ENCODE results near the gene TMEM175.

TMEM175 gene

DNA sequence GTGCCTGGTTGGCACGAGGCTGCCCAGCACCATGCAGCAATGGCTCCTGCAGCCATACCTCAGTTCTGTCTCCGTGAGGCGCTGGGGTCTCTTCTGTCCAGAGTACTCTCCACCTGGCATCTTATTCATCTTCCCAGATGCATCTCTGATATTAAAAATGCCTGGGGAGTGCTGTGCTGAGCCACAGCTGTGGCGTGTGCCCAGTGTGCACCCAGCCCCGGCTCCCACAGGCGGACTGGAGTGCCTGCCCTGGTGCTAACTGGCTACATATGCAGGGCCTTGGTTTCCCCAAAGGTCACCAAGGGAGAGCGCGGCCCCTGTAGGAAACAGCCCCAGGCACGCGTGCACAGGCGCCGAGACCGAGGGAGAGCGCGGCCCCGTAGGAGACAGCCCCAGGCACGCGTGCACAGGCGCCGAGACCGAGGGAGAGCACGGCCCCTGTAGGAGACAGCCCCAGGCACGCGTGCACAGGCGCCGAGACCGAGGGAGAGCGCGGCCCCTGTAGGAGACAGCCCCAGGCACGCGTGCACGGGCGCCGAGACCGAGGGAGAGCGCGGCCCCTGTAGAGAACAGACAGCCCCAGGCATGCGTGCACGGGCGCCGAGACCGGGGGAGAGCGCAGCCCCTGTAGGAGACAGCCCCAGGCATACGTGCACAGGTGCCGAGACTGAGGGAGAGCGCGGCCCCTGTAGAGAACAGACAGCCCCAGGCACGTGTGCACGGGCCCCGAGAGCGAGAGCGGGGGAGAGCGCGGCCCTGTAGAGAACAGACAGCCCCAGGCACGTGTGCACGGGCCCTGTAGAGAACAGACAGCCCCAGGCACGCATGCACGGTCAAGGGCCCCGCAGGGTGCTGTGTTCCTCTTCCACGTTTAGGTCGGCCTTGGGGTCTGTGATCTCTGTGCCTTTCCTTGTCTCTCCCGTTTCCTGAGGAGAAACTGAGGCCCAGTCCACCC lies 14.5 kb downstream of the TMEM175 start:
- DNase-seq (ENCODE audit: low read depth in 2 of 2) = no peak

DNA sequence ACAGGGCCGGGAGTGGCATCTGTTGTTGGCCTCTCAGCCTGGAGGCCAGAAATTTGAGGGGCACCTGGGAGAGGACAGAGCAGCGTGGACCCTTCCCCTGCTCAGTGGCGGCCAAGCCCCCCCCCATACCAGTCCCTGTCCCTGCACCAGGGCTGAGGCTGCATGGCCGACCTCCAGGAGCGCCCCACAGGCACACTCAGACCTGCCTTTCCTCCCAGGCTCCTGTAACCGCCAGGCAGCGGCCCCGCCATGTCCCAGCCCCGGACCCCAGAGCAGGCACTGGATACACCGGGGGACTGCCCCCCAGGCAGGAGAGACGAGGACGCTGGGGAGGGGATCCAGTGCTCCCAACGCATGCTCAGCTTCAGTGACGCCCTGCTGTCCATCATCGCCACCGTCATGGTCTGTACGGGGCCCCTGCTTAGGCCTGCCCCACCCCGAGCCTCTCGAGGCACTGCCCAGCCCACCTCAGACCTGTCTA lies 15.3 kb downstream of the TMEM175 start:
- DNase-seq (ENCODE audit: low read depth in 2 of 2) = no peak

DNA sequence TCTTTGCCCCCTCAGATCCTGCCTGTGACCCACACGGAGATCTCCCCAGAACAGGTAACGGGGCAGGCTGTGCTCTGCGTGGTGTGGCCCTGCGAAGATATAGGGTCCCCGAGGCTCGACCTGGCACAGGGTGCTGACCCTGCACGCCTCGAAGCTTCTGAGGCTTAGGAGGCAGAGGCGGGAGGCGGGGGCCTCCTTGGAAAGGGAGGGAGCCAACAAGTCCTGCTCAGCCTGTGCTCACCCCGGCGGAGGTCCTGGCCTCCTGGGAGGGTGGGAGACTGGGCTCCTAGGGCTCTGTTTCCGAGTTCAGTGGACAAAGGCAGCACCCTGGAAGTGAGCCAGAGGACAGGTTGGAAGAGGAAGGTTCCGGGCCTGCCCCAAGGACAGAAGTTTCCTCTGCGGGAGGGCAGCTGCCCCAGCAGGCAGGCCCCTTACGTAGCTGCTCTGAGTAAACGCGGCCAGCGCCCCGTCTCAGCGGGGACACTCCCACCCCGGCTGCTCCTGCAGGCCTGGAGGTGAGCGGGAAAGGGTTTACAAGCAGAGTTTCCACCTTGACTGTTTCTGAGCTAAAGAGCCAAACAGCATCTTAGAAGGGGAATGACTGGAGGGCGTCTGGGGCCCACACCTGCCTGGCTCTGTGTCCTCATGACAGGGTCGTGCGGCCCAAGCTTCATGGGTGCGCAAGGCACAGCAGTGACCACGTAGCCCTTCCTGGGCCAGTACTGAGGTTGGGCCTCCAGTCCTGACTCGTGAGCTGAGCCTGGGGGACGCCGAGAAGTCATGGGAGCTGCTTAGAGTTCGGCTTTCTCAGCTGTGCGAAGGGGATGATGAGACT lies 16.1 kb downstream of the TMEM175 start:
- no peak for DNase-seq (ENCODE audit: low read depth in 2 of 2)

DNA sequence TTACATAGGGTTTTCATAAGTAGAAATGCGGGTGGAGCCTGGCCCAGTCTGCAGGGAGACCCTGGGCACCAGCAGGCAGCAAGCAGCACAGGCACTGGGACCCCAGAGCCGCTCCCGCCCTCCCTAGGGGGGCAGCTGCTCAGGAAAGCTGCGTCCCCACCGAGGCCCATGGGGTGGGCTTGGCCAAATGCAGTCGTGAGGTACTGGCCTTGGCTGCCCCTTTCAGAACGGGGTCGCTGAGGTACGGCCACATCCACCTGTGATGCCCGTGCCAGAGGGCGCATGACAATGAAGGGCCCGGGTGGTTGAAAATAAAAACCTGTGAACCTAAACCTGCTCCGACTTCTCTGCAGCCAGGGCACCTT lies 16.7 kb downstream of the TMEM175 start:
- no peak for DNase-seq (ENCODE audit: low read depth in 2 of 2)

- DNase-seq (ENCODE audit: low read depth in 2 of 2) = no peak
Measured at GRCh38 chr4:949656-950055, 17.4 kb downstream of the TMEM175 start.

DNA sequence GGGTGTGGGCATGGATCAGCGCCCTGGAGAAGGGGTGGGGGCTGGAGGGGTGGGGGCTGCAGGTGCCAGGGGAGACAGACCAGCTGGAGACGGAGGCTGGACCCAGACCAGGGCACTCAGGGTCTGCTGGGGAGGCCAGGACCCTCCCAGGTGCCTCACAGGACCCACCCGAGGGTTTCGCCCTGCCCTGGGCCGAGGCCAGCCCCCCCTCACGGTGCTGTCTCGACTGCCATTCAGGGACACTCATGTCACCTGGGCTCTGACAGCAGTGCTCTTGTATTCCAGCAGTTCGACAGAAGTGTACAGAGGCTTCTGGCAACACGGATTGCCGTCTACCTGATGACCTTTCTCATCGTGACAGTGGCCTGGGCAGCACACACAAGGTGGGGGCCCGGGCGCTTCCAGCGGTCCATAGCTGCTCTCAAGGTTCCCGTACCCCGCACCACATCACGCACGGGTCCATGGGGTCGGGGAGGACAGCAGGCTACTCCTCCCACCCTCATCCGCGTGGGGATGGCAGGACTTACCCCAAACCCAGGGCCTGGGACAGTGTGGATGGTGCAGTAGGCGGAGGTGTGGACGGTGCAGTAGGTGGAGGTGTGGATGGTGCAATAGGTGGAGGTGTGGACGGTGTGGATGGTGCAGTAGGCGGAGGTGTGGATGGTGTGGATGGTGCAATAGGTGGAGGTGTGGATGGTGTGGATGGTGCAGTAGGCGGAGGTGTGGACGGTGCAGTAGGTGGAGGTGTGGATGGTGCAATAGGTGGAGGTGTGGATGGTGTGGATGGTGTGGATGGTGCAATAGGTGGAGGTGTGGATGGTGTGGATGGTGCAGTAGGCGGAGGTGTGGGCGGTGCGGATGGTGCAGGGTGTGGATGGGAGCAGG lies 18.1 kb downstream of the TMEM175 start:
- DNase-seq (ENCODE audit: low read depth in 2 of 2) = no peak

DNA sequence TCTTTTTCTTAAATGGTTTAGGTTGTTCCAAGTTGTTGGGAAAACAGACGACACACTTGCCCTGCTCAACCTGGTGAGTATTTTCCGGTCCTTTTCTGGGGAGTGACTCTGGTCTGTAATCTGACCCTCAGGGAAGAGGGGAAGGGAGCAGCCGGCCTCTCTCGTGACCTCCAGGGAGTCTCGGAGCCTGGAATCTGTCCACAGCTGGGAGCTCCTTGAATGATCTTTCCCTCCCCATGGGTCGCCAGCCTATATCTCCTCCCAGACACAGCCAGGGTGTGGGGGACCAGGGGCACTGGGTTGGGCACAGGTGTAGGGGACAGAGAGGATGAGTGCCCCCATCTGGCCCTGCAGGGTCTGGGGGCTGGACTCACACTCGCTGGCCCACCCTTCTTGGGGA lies 18.9 kb downstream of the TMEM175 start:
- DNase-seq (ENCODE audit: low read depth in 2 of 2) = no peak

DNA sequence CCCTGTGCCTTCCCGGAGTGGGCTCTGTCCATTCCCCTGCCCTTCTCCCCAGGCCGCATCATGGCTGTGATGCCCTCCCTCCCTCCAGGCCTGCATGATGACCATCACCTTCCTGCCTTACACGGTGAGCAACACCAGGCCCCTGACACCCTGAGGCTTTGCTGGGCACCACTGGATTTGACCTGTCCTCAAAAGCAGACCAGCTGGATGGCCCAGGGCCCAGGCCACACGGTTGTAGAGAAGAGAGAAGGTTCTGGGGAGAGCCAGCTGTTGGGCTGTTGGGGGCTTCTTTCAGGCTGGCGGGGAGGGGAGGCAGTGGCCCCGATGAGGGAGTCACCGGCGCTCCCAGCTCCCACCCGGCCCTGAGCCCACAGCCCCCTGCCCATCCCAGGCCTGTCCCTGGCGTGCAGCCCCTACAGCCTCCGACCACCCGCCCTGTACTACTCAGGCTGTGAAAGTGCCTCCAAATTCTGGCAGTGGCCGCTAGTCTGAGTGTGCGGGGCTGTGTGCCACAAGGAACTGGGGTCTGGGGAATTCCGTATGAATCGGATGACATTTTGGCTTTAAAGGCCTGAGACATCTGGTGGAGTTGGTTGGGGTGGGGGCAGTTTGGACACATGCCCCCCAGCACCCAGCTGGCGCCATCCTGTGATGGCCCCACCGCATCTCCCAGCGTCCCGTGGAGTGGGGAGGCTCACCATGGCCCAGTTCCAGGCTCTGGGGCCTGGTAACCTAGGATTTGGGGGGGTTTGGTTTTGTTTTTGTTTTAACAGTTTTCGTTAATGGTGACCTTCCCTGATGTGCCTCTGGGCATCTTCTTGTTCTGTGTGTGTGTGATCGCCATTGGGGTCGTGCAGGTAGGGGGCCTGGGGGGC lies 19.6 kb downstream of the TMEM175 start:
- DNase-seq (ENCODE audit: low read depth in 2 of 2) = no peak

- DNase-seq (ENCODE audit: low read depth in 2 of 2) = no peak
Measured at GRCh38 chr4:952881-953573, 20.8 kb downstream of the TMEM175 start.

DNA sequence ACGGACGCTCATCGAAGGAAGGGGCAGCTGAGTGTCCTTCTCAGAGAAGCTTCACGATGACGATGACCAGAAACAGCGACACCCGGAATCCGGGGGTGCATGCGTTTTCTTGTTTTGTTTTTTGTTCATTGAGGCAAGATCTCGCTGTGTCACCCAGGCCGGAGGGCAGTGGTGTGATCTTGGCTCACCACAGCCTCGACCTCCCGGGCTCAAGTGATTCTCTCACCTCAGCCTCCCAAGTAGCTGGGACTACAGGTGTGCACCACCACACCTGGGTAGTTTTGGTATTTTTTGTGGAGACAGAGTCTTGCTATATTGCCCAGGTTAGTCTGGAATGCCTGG lies 21.3 kb downstream of the TMEM175 start:
- DNase-seq (ENCODE audit: low read depth in 2 of 2) = no peak

GRCh38 chr4:954211-955020 lies 22.2 kb downstream of the TMEM175 start:
- no peak for DNase-seq (ENCODE audit: low read depth in 2 of 2)

- DNase-seq (ENCODE audit: low read depth in 2 of 2) = no peak
Measured at GRCh38 chr4:955161-955921, 23.1 kb downstream of the TMEM175 start.

DNA sequence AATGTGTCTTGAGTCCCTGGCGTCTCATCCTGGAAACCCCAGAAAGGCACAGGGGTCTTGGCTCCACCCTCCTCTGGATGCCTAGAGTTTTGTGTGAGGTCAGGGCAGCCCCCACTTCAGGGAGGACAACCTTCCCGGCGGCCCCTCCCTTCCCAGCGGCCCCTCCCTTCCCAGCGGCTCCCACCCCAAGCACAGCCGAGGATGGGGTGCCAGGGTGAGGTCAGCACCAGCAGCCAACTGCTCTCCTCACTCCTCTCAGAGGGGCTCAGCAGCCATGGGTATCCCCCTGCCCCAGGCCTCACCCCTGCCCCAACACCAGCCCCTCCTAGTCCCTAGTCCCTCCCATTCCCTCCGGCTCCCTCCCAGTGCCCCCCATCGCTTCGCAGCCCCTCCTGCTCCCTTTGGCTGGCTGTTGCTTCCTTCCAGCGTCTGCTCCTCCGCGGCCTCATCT lies 23.7 kb downstream of the TMEM175 start:
- no peak for DNase-seq (ENCODE audit: low read depth in 2 of 2)

DNA sequence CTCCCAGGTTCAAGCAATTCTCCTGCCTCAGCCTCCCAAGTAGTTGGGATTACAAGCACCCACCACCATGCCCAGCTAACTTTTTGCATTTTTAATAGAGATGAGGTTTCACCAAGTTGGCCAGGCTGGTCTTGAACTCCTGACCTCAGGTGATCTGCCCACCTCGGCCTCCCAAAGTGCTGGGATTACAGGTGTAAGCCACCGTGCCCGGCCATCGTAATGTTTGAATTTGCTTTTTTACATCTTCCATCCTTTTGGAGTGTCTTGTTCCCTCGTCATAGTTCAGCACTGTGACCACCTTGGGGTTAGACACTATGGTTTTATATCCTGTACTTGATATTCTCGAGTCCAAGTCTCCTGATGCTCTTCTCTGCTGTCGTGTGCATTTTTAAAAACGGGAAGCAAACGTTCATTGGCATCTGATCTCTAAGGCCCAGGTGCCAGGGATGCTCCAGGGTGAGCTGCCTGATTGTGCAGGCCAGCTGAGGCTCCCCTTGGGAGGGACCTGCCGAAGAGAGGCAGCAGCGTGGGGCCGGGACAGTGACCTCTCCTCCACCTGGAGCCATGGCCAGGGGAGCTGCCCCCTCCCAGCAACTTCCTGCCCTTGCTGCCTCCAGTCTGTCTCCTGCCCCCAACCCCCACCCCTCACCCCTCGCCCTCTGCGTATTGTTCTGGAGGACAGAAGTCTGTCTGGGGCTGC lies 24.4 kb downstream of the TMEM175 start:
- no peak for DNase-seq (ENCODE audit: low read depth in 2 of 2)

DNA sequence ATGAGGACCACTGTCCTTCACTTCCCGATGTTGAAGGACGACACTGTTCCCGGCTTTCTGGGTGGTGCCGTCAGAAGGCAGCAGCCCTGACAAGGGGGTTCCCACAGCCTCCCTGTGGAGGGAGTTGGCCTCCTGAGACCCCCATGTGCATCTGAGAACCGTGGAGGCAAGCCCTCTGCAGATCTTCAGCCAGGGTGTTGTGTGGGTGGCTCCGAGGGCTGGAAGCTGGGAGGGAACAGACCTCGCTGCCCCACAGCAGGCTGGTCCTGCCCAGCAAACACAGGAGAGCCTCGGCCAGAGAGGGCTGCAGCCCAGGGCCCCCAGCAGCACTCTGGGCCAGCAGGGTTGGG lies 24.9 kb downstream of the TMEM175 start:
- DNase-seq (ENCODE audit: low read depth in 2 of 2) = no peak

GRCh38 chr4:957581-958313 lies 25.5 kb downstream of the TMEM175 start:
- DNase-seq (ENCODE audit: low read depth in 2 of 2) = no peak

- no peak for DNase-seq (ENCODE audit: low read depth in 2 of 2)
Measured at GRCh38 chr4:958314-958665, 26.0 kb downstream of the TMEM175 start.

Measured in stimulated activated CD8-positive, alpha-beta memory T cell treated with anti-CD3 and anti-CD28 coated beads, Interleukin-7, amount 100 ng/mL, for 4 hours (primary cell).